Endodermal cell (in vitro differentiated cells): ENCODE results near the gene PTPDC1. TPM values are rescaled to one million over a fixed set of nuclear protein-coding genes. Genes with fewer than 3 reads are reported as not detected.
"Not testable (repeated sequence)": the region's sequence is repeated elsewhere in the genome, so short reads cannot be mapped to it uniquely, and the experiment has no call there.

Experiments used
- DNase-seq: peaks from one replicate; pipeline ENCODE4 v3.0.0-alpha.2; 2017
- H3K27ac ChIP-seq: 2 replicates; pipeline ENCODE4 v1.5.1; 2013; ENCODE audit warnings: mild to moderate bottlenecking, low read depth, low read length, moderate library complexity
- H3K27me3 ChIP-seq: 2 replicates; pipeline ENCODE4 v1.6.1; 2013; ENCODE audit warnings: mild to moderate bottlenecking, low read length, moderate library complexity; ENCODE audit not compliant: insufficient read depth, control insufficient read depth, poor library complexity, severe bottlenecking
- H3K36me3 ChIP-seq: 2 replicates; pipeline ENCODE4 v1.7.0; 2013; ENCODE audit warnings: mild to moderate bottlenecking, low read length, moderate library complexity; ENCODE audit not compliant: control insufficient read depth, insufficient read depth
- H3K4me1 ChIP-seq: one replicate; pipeline ENCODE4 v1.7.0; 2013; ENCODE audit warnings: low read length; ENCODE audit not compliant: control insufficient read depth, insufficient read depth
- H3K4me3 ChIP-seq: 2 replicates; pipeline ENCODE4 v1.5.1; 2013; ENCODE audit warnings: mild to moderate bottlenecking, low read length, moderate library complexity
- H3K9ac ChIP-seq: 2 replicates; pipeline ENCODE4 v1.6.1; 2013; ENCODE audit warnings: mild to moderate bottlenecking, low read length, moderate library complexity; ENCODE audit not compliant: poor library complexity, severe bottlenecking; ENCODE audit errors: extremely low read depth
- H3K9me3 ChIP-seq: 2 replicates; pipeline ENCODE4 v1.6.1; 2013; ENCODE audit warnings: mild to moderate bottlenecking, low read length, moderate library complexity; ENCODE audit not compliant: control insufficient read depth
- H3K27ac Mint-ChIP-seq: 2 replicates; pipeline ENCODE4 v1.8.0; 2020; ENCODE audit warnings: mixed read lengths
- H3K27me3 Mint-ChIP-seq: 2 replicates; pipeline ENCODE4 v1.8.0; 2021; ENCODE audit warnings: mild to moderate bottlenecking, mixed read lengths; ENCODE audit not compliant: insufficient read depth
- H3K36me3 Mint-ChIP-seq: 2 replicates; pipeline ENCODE4 v1.8.0; 2020; ENCODE audit warnings: low read depth, mixed read lengths
- H3K4me1 Mint-ChIP-seq: 2 replicates; pipeline ENCODE4 v1.8.0; 2020; ENCODE audit warnings: mixed read lengths
- H3K4me3 Mint-ChIP-seq: 2 replicates; pipeline ENCODE4 v1.8.0; 2020; ENCODE audit warnings: mild to moderate bottlenecking, moderate library complexity, mixed read lengths
- H3K9me3 Mint-ChIP-seq: 2 replicates; pipeline ENCODE4 v1.8.0; 2020; ENCODE audit warnings: mild to moderate bottlenecking, mixed read lengths
- WGBS, 2 experiments: methylation state at CpG; one replicate each; pipeline versions ENCODE4 v1.1.5 to v1.1.7; 2013; ENCODE audit warnings: missing lambda C conversion rate in 2 of 2, mixed read lengths in 1 of 2; ENCODE audit not compliant: insufficient coverage in 1 of 2, insufficient read length in 1 of 2; 5-methylcytosine and 5-hydroxymethylcytosine counted together
- total RNA-seq, 2 donors: library from RNA; stranded (reverse); fragmentation: NEBNext Ultra II Directional in 1 of 2; extraction: Animal tissue kit (Norgen Biotek cat#: 25700) in 1 of 2; gene quantifications; 2 replicates in 1 of 2; 3 replicates in 1 of 2; pipeline ENCODE4 v1.2.1, GENCODE V29; 2021
- TF ChIP-seq, protein P1 (sequence below): fragments of 200-600 bp; sonication (generic); conservative IDR thresholded peaks from 2 replicates; pipeline ENCODE4 v1.5.0; 2021; ENCODE audit warnings: antibody characterized with exemption, mild to moderate bottlenecking

The PTPDC1 gene
- total RNA-seq, 2 donors from 2014 or later: 9.0 to 12.7 TPM

GRCh38 chr9:94083384-94083783, 880 bp upstream of the PTPDC1 start:
- Mint-ChIP-seq H3K4me1 (peaks cover 13% of the 10 kb centered on the region), H3K27me3 (no peaks in the 10 kb centered on the region), H3K27ac (no peak overlapping the region), H3K4me3 (no peak overlapping the region), H3K9me3 (no peaks in the 10 kb centered on the region), H3K36me3 (peaks cover 3% of the 10 kb centered on the region)
- TF ChIP-seq, protein P1, sequence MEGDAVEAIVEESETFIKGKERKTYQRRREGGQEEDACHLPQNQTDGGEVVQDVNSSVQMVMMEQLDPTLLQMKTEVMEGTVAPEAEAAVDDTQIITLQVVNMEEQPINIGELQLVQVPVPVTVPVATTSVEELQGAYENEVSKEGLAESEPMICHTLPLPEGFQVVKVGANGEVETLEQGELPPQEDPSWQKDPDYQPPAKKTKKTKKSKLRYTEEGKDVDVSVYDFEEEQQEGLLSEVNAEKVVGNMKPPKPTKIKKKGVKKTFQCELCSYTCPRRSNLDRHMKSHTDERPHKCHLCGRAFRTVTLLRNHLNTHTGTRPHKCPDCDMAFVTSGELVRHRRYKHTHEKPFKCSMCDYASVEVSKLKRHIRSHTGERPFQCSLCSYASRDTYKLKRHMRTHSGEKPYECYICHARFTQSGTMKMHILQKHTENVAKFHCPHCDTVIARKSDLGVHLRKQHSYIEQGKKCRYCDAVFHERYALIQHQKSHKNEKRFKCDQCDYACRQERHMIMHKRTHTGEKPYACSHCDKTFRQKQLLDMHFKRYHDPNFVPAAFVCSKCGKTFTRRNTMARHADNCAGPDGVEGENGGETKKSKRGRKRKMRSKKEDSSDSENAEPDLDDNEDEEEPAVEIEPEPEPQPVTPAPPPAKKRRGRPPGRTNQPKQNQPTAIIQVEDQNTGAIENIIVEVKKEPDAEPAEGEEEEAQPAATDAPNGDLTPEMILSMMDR: no peak
- DNase-seq: no peak
- Histone ChIP-seq H3K9ac (no peak overlapping the region), H3K27me3 (no peaks in the 10 kb centered on the region), H3K27ac (no peak overlapping the region), H3K36me3 (peaks cover 5% of the 10 kb centered on the region), H3K4me1 (no peaks in the 10 kb centered on the region), H3K9me3 (no peaks in the 10 kb centered on the region), H3K4me3 (no peak overlapping the region)
- 95 to 100% methylated on average over 1 to 6 of the region's 6 CpGs for WGBS, 2 experiments

GRCh38 chr9:94085062-94085639, 887 bp downstream of the PTPDC1 start:
- Histone ChIP-seq H3K9ac (no peak overlapping the region), H3K4me3 (no peak overlapping the region), H3K27ac (no peak overlapping the region), H3K27me3 (no peaks in the 10 kb centered on the region), H3K9me3 (no peaks in the 10 kb centered on the region), H3K4me1 (no peaks in the 10 kb centered on the region), H3K36me3 (peaks cover 8% of the 10 kb centered on the region)
- Mint-ChIP-seq H3K4me3 (no peak overlapping the region), H3K9me3 (no peaks in the 10 kb centered on the region), H3K36me3 (peaks cover 3% of the 10 kb centered on the region), H3K4me1 (peaks cover 10% of the 10 kb centered on the region), H3K27ac (no peak overlapping the region), H3K27me3 (no peaks in the 10 kb centered on the region)
- DNase-seq: peak; percentile 88
- WGBS, 2 experiments: 53 to 59% methylated on average over 4 to 6 of the region's 6 CpGs
- TF ChIP-seq, protein P1: no peak

DNA sequence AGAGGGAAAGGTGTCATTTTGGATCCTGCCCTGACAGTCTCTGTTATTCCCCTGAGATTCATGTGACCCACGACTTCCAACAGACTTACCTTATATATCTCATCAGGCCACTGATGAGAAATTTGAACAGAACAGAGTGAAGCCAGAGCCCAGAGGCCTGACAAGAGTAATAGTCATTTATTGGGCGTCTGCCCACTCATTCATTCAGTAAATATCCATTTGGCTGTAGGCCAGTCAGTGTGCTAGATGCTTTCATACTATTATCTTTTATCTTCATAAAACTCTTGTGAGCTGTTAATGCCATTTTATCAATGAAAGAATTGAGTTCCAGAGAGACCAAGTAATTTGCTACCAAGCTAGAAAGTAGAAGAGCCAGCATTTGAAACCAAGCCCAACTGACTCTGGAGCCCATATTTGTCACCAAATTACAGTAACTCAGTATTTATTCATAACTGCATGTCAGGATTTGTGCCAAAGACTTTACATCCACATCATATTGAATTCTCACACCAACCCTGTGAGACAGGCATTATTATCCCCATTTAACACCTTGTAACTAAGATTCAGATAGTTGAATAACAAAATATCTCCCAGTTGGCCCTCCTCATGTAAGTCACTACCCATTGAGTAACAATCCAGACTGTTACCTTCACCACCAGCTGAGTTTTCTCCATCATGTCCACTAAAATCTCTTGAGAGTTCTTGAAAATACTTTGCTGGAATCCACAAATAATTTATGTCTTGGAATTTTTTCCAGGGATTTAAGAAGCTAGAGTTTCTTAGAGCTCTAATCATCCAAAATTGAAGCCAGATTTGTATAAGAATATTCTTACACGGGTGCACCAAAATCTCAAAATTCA, 2.5 kb downstream of the PTPDC1 start:
- no peaks in the 10 kb centered on the region for H3K4me1 ChIP-seq

DNA sequence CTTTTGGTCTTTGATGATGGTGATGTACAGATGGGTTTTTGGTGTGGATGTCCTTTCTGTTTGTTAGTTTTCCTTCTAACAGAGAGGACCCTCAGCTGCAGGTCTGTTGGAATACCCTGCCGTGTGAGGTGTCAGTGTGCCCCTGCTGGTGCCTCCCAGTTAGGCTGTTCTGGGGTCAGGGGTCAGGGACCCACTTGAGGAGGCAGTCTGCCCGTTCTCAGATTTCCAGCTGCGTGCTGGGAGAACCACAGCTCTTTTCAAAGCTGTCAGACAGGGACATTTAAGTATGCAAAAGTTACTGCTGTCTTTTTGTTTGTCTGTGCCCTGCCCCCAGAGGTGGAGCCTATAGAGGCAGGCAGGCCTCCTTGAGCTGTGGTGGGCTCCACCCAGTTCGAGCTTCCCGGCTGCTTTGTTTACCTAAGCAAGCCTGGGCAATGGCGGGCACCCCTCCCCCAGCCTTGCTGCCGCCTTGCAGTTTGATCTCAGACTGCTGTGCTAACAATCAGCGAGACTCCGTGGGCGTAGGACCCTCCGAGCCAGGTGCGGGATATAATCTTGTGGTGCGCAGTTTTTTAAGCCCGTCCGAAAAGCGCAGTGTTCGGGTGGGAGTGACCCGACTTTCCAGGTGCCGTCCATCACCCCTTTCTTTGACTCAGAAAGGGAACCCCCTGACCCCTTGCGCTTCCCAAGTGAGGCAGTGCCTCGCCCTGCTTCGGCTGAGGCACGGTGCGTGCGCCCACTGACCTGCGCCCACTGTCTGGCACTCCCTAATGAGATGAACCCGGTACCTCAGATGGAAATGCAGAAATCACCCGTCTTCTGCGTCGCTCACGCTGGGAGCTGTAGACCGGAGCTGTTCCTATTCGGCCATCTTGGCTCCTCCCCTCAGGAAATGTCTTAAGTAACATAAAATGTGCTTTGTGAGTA, 10.2 kb downstream of the PTPDC1 start:
- Mint-ChIP-seq H3K27ac (peak overlapping the region; percentile 87), H3K4me3 (peak overlapping the region; percentile 20), H3K9me3 (peaks cover 17% of the 10 kb centered on the region), H3K36me3 (peaks cover 20% of the 10 kb centered on the region)
- WGBS, 2 experiments: 65 to 77% methylated on average over 13 to 31 of the region's 33 CpGs
- peaks cover 11% of the 10 kb centered on the region for H3K36me3 ChIP-seq
- peak; percentile 78 for DNase-seq
- not testable (repeated sequence) for H3K4me3 ChIP-seq, H3K4me1 Mint-ChIP-seq, H3K9me3 ChIP-seq, H3K27me3 ChIP-seq, H3K27ac ChIP-seq, H3K9ac ChIP-seq, H3K4me1 ChIP-seq, H3K27me3 Mint-ChIP-seq

More for the DNA sequence above, 2.5 kb downstream of the PTPDC1 start:
- Mint-ChIP-seq H3K4me1 (peaks cover 10% of the 10 kb centered on the region), H3K36me3 (peaks cover 3% of the 10 kb centered on the region), H3K27me3 (no peaks in the 10 kb centered on the region), H3K4me3 (no peak overlapping the region), H3K27ac (no peak overlapping the region), H3K9me3 (peaks cover 2% of the 10 kb centered on the region)
- Histone ChIP-seq H3K4me3 (no peak overlapping the region), H3K27ac (no peak overlapping the region), H3K9ac (no peak overlapping the region), H3K27me3 (no peaks in the 10 kb centered on the region), H3K9me3 (no peaks in the 10 kb centered on the region), H3K36me3 (peaks cover 8% of the 10 kb centered on the region)
- 79 to 100% methylated on average over 1 to 3 of the region's 3 CpGs for WGBS, 2 experiments
- no peak for DNase-seq
- TF ChIP-seq, protein P1: no peak
